ENCODE data around the gene RPTOR.

Gene RPTOR

DNA sequence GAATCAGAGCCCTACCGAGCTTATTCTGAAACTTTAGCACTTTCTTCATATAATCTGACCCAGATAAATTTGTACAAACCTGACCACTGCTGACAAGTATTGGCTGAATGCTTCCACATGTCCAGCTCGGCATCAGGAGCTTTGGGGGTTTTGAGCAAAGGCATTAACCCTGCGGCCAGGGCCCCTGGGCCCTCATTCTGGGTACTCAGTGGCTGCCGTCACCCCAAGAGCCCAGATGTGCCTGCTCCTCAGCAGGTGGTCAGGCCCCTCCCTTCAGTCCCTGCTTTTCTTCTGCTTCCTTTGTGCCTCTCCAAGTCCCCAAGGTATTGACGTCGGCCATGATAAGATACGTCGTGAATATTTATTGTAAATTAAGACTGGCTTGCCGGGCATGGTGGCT lies 399.7 kb downstream of the RPTOR start:
- DNase-seq (ENCODE audit: low read depth in 3 of 3): no peak

DNA sequence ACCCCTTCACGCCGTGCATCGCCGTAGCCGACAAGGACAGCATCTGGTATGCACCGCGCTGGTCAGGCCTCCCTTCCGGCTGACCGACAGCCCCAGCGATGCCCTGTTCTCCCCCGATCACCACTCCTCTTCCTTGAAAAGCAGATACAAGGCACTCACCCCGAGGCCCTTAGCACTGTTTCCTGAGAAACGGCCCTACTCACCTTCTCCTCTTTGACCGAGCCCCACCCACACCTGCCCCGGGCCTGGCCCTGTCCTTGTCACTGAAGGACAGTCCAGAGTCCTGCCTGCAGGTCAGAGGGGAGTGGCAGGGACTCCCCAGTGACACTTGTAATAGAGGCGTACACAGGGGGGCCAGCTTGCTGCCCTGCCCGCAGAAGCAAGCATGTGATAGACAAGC lies 401.1 kb downstream of the RPTOR start:
- no peak for DNase-seq (ENCODE audit: low read depth in 3 of 3)

DNA sequence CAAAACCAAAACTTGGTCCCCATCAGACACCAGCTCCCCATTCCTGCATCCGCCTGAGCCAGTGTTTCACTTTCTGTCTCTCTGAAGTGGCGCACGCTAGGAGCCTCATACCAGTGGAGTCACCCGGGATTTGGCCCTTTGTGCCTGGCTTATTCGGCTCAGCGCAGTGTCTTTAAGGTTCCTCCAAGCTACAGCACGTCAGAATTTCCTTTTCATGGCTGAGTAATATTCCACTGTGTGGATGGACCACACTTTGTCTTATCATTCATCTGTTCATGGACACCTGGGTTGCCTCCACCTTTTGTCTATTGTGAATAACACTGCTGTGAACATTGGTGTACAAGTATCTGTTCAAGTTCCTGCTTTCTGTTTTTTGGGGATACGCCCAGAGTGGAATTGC lies 401.8 kb downstream of the RPTOR start:
- DNase-seq (ENCODE audit: low read depth in 3 of 3): no peak

DNA sequence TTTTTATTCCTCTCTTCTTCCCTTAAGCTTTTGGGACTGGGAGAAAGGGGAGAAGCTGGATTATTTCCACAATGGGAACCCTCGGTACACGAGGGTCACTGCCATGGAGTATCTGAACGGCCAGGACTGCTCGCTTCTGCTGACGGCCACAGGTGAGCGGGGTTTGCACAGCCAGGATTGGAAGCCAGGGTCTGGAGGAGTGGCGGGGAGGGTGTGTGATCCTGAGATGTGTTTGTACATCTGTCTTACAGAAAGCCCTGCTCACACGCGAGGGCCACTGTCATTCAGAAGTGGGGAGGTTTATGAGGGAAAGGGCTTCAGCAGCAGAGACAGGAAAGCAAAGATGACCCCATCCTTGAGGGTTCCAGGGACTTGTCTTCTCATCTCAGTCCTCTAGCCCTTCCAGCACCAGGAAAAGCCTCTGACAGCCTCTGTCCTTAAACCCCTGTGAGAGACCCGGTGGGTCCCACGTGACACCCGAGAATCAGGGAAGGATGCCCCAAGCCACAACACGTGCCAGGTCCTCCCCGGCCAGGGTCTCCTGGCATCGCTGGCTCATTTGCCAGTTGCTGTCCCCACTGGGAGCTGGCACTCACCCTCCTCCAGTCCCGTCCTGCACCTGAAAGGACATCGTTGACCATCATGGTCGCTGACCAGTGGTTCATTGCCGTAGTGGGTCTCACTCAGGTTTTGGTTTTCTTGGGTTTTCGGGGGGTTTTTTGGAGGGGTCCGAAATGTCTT lies 402.7 kb downstream of the RPTOR start:
- DNase-seq (ENCODE audit: low read depth in 3 of 3): no peak

DNA sequence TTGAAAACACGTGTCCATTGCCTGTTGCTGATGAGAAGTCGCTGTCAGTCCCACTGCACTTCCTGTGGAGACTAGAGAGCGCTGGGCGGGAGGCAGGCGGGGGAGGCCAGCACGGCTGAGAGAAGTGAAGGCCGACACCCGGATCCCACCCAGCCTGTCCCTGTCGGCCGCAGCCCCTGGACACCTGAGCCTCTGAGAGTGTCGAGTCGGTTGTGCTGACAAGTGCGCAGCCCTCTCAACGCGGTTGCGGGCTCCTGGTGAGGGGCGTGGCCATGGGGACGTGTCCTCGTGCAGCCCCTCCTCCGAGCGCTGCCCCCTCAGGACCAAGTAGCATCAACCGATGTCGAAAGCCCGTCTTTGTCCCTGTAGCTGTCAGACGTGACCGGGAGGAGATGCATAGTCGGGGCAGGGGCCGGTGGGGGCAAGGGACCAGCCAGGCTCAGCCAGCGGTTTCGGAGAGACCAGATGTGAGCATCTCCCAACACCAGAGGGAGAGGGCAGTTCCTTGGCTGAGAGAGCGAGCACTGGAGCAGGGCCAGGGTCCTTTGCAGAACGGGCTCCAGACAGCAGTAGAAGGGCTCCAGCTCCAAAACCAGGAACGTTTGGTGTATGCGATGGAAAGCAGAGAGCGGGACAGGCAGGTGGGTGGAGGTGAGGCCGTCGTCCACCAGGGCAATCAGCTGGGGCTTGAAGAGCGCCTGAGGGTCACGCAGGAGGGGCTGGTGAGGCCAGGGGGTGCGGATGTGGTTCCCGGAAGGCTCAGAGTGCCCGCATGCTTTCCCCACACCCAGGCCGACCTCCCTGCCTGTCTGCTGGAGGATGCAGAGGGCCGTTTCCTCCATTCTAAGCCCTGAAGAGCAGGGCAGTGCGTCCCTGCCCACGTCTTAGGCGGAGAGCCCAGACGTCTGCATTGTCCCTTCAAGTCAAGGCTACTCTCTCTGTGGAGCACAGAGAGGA lies 403.7 kb downstream of the RPTOR start:
- DNase-seq (ENCODE audit: low read depth in 3 of 3): no peak

DNA sequence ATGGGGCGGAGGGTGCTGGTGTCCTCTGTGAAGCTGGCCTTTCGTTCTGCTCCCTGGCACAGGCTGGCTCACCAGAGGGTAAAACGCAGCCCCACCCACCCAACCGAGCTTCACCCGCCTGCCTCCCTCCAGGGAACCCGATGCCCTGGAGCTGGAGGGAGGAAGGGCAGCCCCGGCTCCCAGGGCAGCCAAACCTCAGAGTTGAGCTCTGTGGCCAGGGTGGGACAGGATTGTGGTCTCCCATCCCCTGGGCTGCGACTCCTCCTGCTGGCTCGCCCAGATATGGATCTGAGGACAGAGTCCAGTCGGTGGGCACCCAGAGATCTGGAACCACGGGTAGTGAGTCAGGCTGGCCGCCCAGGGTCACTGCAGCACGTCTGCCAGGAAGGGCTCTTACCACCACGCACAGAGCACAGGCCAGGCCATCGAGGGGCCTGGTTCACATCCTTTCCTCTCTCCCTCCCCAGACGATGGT lies 404.4 kb downstream of the RPTOR start:
- DNase-seq (ENCODE audit: low read depth in 3 of 3): no peak

DNA sequence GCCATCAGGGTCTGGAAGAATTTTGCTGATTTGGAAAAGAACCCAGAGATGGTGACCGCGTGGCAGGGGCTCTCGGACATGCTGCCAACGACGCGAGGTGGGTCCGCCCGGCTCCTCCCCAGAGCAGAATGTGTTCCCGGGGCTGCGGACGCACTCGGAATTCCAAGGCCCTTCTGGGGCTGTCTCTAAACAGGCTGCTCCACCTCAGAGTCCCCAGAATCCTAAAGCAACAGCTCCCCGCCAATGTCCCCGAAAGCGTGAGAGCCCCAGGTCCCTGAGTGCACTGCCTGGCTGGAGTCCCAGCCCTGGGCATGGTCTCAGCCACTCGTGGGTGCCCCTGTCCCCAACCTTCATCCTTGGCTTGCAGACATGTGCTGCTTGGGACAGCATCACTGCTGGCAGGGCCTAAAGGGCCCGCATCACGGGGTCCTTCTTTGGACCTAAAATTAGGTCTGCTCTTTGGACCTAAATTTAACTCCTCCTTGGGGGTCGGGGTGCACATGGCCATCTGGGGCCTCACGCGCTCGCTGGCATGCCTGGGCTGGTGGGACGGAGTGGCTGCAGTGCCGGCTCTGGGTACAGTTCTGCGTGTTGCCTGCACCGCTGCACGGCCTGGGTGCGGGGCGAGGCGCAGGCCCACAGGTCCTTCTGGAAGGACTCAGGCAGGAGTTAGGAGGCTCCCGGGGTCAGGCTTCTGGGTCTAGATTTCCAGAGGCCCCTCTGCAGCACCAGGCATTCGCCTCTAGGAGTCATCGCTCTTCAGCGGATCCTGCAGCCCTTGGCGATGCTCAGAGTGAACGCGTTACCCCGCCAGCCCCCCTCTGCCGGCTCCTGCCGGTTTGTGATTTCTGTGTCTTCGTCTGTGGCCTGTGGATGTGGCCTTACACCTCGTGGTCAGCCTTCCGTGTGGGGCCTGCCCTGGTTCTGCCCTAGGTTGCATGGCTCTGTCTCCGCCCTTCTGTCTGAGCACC lies 405.1 kb downstream of the RPTOR start:
- no peak for DNase-seq (ENCODE audit: low read depth in 3 of 3)

DNA sequence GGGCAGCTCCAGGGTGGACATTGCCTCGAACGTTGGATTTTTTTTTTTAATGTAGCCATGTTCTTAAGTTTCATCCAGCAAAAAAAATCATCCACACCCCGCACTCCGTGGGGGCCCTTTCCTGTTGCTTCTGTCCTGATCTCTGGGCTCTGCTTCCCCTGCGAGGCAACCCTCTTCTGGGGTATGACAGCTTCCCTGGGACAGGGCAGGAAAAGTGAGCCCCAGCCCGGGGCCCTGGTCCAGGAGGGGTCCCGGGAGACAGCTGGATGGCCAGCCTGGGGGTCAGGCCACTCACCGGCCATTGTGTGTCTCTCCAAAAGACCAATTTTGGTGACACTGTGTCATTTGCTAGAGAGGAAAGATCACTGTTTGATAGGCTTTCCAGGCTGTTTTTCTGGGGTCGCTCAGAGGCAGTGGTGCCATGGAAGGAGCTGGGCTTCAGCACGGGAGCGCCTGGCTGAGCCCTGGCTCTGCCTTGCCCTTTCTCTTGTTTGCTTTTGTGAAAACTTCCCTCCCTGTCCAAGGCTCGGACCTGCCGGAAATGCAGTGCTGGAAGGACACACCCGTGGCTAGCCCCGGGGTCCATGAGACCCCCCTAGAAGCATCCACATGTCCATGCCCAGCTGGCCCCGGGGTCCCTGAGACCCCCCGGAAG lies 406.0 kb downstream of the RPTOR start:
- DNase-seq (ENCODE audit: low read depth in 3 of 3): no peak

DNA sequence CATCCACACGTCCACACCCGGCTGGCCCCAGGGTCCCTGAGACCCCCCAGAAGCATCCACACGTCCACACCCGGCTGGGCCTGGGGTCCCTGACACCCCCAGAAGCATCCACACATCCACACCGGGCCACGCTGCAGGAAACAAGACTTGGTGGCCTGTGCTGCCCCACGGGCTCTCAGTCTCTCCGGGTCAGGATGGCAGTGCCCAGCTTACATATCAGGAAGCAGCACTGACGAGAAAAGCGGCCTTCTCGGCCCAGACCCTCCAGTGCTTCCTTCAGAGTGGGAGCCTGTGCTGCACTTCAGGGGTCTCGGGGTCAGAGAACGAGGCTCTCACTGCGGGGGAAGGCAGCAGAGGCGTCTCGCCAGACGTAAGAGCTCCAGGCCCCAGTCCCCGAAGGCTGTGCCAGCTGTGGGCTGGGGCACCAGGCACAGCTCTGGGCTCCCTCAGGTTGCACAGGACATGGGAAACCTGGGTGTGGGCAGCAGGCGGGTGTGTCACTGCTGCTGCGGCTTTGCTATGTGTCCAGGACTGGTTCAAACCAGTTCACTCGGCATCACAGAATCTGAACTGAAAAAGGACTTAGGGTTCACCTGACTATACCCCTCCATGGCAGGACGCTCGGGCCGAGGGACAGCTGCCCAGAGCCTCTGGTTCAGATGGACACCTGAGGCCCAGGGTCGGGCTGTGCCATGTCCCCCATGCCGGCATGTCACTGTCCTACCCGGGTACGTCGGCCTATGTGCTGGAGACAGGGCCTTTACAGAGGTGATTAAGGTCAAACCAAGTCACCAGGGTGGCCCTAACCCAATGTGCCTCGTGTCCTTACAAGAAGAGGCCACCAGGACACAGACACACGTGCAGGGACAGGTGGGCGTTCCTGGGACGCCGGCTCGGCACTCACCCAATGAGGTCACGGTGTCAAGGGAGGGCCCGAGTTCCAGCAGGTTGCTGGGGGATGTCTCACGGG lies 406.8 kb downstream of the RPTOR start:
- DNase-seq (ENCODE audit: low read depth in 3 of 3): no peak

DNA sequence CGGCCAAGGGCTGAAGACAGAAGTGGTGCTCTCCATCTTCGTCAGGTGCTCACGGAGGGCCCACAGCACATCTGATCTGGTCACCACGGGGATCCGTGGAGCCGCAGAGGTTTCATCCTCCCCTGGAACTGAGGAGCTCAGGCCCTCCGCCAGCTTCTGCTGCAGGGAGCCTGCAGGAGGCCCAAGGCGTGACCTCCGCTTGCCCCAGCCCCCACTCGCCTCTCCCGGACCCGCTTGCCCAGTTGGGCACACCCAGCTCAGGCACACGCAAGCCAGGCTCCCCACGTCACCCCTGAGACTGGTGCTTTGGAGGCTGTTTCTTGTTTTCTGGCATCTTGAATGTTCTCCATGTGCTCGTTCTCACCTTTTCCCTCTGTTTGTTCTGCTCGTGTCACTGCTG lies 407.7 kb downstream of the RPTOR start:
- no peak for DNase-seq (ENCODE audit: low read depth in 3 of 3)

DNA sequence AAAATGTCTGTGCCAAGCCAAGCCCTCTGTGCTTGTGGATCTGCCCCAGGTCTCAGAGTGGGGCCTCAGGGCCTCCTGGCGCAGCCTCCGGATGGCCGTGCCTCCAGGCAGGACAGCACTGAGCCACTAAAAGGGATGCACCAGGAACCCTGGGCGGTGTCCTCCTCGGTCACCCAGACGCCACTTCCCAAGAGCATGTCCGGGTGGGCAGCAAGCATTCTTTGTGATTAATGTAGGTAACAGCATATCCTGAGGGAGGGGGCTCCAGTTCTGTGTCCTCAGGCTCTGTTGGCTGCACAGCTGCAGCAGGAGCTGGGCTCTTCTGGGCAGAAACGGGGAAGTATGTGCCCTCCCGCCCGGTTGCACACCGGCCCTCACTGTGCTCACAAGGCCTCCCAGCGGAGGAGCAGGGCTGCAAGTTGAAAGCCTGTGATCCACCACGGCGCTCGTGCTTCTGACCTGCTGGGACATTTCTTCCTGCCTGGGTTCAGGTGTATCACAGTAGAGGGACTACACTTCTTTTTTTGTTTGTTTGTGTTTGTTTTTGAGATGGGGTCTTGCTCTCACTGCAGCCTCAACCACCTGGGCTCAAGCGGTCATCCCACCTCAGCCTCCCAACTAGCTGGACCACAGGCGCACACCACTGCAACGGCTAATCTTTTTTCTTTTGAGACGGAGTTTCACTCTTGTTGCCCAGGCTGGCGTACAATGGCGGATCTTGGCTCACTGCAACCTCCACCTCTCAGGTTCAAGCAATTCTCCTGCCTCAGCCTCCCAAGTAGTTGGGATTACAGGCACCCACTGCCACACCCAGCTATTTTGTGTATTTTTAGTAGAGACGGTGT lies 409.1 kb downstream of the RPTOR start:
- DNase-seq (ENCODE audit: low read depth in 3 of 3): no peak

DNA sequence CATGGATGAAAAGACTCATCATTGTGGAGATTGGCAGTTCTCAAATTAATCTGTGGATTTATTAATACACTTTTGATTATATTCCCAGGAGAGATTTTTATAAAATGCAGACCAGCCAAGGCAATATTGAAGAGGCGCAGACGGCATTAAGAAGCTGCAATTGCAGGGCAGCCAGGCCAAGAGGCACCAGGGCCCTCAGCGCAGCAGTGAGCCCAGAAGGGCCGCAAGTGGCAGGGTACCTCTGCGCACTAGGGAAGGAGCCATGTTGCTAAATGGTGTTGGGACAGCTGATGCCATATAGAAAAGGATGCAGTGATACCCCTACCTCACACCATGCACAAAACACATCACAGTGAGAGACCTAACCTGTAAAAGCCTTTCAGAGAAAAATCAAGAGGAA lies 410.4 kb downstream of the RPTOR start:
- no peak for DNase-seq (ENCODE audit: low read depth in 3 of 3)

DNA sequence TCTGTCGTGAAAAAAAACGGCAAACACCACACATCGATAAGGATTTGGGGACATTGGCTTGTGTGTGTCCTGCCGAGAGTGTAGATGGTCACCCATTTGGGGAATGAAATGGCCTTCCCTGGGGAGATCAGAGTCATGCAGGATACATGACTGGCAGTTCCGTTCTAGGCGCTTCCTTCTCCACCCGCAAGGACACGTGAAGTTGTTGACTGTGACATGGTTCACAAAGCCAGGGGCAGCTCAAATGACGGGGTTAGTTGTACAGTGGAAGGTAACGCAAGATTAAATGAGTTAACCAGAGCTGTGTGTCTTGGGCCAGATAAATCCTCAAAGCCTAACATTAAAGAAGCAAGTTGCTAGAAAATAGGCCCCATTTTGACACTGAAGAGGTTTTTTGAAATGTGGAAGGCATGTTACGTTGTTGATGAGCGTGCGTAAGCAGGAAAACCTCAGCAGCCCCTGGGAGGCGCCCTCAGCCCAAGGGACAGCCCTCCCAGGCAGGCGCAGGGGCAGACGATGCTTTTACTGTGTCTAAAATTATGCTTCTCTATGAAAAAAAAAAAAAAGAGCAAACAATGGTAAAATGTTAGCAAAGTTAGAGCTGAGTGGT lies 411.1 kb downstream of the RPTOR start:
- DNase-seq (ENCODE audit: low read depth in 3 of 3): no peak

DNA sequence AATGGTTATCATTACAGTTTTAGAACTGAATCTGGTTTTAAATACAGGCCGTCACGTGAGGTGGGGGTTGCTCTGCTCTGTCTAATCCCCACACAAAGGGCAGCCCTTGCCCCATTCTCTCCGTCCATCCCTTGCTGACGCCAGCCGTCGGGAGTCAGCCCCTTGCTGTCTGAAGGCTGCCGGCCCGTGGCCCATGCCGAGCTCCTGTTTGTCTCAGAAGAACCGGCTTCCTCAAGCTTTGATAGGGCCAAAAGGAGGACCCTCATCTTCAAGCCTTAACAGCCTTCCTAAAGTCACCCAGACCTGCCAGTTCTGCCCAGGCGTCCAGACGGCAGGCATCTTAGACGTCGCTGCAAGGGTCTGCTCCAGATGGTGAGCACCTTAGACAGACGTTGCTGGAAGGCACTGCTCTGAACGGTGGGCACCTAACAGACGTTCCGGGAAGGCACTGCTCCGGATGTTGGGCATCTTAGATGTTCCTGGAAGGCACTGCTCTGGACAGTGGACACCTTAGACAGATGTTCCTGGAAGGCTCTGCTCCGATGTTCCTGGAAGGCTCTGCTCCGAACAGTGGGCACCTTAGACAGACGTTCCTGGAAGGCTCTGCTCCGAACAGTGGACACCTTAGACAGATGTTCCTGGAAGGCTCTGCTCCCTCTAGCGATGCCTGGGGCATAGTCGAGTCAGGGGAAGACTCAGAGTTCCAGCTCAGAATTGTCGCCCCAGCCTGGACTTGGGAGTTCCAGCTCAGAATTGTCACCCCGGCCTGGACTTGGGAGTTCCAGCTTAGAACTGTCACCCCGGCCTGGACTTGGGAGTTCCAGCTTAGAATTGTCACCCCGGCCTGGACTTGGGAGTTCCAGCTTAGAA lies 411.9 kb downstream of the RPTOR start:
- DNase-seq (ENCODE audit: low read depth in 3 of 3): no peak

DNA sequence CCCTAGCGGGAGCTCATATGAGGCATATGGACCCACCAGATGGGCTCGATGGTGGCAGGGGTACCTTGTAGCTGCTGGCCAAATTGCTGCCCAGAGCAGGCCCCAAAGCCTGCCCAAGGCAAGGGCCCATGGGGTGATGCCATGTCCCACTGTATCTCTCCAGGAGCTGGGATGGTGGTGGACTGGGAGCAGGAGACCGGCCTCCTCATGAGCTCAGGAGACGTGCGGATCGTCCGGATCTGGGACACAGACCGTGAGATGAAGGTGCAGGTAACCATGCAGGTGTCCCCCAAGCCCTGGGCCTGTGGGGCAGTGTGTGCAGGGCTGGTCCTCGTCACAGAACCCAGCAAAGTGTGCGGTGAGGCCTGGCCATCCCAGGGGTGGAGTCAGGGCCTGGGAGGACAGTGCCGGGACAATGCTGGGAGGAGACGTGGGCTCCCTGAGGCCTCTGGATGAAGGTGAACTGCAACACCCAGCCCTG lies 412.9 kb downstream of the RPTOR start:
- DNase-seq (ENCODE audit: low read depth in 3 of 3): no peak

DNA sequence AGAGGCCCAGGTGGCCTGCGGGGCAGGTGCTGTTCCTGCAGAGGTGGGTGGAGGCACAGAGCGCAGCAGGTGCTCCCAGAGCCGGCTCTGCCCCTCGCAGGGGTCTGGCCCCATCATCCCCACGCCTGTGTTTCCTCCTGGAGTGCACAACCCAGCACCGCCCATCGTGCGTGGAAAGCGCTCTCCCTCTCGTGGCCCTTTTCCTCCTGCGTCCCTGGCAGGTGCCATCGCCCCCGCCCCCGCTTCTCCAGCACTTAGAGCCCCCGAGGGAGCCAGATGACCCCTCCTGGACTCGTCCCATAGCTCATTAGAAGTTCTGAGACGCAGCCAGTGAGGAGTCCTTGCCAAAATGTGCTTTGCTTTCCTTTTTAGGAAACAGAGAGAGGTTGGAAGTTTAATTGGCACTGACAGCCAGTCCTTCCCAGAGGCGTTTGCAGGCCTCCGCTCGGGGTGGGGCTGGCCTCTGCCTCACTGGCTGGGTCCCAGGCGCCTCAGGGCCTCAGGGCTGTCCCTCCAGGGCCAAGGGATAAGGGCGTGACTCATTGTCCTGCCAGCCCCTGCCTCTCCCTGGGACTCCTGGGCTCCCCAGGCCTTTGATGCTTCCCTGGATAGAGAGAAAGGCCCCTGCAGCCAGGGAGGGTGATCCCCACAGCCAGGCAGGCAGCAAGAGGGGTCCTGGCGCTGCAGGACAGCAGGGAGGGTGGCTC lies 414.8 kb downstream of the RPTOR start:
- DNase-seq (ENCODE audit: low read depth in 3 of 3): no peak

Data from stimulated activated CD4-positive, alpha-beta T cell treated with anti-CD3 and anti-CD28 coated beads, TNF-alpha, amount 100 ng/mL, for 4 hours (primary cell).